Measurements from ENCODE around the gene FAM200B. TPM values are rescaled to one million over a fixed set of nuclear protein-coding genes. Genes with fewer than 3 reads are reported as not detected.

The FAM200B gene
- total and polyA plus RNA-seq, 4 donors: 11.8 to 45.7 (median 16.9) TPM

DNA sequence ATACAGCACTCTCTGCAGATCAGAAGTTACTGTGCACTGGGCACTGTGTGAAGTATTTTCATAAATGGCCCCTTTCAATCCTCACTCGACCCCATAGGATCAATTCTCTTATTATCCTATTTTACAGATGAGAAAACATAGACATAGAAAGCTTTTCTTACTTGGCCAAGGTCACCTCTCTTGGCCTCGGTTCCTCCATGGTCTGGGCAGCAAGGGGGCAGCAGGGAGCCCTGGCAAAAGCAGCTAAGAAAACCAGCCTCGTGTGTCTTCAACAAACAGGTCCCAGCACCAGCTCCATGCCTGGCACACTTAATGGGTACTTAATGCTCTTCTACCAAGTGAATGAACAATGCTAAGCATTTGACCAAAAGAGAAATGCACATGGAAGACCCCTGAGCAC, 55.6 kb downstream of the FAM200B start:
- WGBS: 70% methylated on average over 3 of the region's 3 CpGs
- TF ChIP-seq JUND (IDR thresholded peaks at IDR 0.05) (no peak), FOXA1 (IDR thresholded peaks at IDR 0.05) (no peak), HNF4A (conservative IDR thresholded peaks at IDR 0.05) (no peak), TAF1 (conservative IDR thresholded peaks at IDR 0.05) (no peak), YY1 (IDR thresholded peaks at IDR 0.05) (no peak), RXRA (IDR thresholded peaks at IDR 0.05) (no peak)
- TF ChIP-seq, protein P1, sequence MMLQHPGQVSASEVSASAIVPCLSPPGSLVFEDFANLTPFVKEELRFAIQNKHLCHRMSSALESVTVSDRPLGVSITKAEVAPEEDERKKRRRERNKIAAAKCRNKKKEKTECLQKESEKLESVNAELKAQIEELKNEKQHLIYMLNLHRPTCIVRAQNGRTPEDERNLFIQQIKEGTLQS (IDR thresholded peaks at IDR 0.05): no peak
- TF ChIP-seq, protein P2, sequence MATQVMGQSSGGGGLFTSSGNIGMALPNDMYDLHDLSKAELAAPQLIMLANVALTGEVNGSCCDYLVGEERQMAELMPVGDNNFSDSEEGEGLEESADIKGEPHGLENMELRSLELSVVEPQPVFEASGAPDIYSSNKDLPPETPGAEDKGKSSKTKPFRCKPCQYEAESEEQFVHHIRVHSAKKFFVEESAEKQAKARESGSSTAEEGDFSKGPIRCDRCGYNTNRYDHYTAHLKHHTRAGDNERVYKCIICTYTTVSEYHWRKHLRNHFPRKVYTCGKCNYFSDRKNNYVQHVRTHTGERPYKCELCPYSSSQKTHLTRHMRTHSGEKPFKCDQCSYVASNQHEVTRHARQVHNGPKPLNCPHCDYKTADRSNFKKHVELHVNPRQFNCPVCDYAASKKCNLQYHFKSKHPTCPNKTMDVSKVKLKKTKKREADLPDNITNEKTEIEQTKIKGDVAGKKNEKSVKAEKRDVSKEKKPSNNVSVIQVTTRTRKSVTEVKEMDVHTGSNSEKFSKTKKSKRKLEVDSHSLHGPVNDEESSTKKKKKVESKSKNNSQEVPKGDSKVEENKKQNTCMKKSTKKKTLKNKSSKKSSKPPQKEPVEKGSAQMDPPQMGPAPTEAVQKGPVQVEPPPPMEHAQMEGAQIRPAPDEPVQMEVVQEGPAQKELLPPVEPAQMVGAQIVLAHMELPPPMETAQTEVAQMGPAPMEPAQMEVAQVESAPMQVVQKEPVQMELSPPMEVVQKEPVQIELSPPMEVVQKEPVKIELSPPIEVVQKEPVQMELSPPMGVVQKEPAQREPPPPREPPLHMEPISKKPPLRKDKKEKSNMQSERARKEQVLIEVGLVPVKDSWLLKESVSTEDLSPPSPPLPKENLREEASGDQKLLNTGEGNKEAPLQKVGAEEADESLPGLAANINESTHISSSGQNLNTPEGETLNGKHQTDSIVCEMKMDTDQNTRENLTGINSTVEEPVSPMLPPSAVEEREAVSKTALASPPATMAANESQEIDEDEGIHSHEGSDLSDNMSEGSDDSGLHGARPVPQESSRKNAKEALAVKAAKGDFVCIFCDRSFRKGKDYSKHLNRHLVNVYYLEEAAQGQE (IDR thresholded peaks at IDR 0.05): no peak
- H3K36me3 ChIP-seq (ENCODE audit: control insufficient read depth in 4 of 4, insufficient read depth in 3 of 4, low read depth in 1 of 4, low read length in 3 of 4): no peaks in the 10 kb centered on the region

DNA sequence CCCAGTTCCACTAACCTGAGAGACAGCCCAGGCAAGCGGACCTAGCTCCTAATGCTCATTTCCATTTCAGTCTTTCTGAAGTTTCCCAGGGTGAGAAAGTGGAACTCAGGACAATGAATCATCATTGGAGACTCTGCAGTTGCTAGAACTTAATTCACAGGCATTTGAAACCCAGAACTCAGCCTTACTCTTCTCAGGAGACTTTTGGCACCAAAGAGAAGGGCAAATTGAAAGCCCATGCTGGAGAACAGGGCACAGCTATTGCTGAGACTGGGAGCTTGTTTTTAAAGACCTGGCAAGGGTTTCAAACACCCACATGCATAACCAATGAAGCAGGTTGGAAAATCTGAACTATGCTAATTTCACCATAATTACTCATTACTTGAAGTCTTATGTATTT, 57.2 kb downstream of the FAM200B start:
- no peak overlapping the region for H3K4me3 ChIP-seq (ENCODE audit: low read depth in 1 of 3, low read length in 3 of 3)
- no peak for TF ChIP-seq FOXA1 (IDR thresholded peaks at IDR 0.05)
- TF ChIP-seq, protein P2 (IDR thresholded peaks at IDR 0.05): no peak
- no peak for TF ChIP-seq TAF1 (conservative IDR thresholded peaks at IDR 0.05)
- TF ChIP-seq, protein P1 (IDR thresholded peaks at IDR 0.05): no peak
- no peak for TF ChIP-seq FOXA2 (IDR thresholded peaks at IDR 0.05)
- TF ChIP-seq SP1 (IDR thresholded peaks at IDR 0.05): no peak
- no peak for TF ChIP-seq RXRA (IDR thresholded peaks at IDR 0.05)
- TF ChIP-seq, protein P3, sequence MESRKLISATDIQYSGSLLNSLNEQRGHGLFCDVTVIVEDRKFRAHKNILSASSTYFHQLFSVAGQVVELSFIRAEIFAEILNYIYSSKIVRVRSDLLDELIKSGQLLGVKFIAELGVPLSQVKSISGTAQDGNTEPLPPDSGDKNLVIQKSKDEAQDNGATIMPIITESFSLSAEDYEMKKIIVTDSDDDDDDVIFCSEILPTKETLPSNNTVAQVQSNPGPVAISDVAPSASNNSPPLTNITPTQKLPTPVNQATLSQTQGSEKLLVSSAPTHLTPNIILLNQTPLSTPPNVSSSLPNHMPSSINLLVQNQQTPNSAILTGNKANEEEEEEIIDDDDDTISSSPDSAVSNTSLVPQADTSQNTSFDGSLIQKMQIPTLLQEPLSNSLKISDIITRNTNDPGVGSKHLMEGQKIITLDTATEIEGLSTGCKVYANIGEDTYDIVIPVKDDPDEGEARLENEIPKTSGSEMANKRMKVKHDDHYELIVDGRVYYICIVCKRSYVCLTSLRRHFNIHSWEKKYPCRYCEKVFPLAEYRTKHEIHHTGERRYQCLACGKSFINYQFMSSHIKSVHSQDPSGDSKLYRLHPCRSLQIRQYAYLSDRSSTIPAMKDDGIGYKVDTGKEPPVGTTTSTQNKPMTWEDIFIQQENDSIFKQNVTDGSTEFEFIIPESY (IDR thresholded peaks at IDR 0.05): no peak
- no peak for TF ChIP-seq RAD21 (IDR thresholded peaks at IDR 0.05)
- TF ChIP-seq, protein P4, sequence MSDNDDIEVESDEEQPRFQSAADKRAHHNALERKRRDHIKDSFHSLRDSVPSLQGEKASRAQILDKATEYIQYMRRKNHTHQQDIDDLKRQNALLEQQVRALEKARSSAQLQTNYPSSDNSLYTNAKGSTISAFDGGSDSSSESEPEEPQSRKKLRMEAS (IDR thresholded peaks at IDR 0.05): no peak
- TF ChIP-seq NR2F2 (IDR thresholded peaks at IDR 0.05): no peak
- no peak for TF ChIP-seq JUND (IDR thresholded peaks at IDR 0.05)
- TF ChIP-seq GABPA (IDR thresholded peaks at IDR 0.05 in 1 of 2, conservative IDR thresholded peaks at IDR 0.05 in 1 of 2): no peak
- TF ChIP-seq YY1 (IDR thresholded peaks at IDR 0.05): no peak
- TF ChIP-seq EGR1 (IDR thresholded peaks at IDR 0.05; ENCODE audit: low read depth in 2 of 2): no peak
- TF ChIP-seq, protein P5, sequence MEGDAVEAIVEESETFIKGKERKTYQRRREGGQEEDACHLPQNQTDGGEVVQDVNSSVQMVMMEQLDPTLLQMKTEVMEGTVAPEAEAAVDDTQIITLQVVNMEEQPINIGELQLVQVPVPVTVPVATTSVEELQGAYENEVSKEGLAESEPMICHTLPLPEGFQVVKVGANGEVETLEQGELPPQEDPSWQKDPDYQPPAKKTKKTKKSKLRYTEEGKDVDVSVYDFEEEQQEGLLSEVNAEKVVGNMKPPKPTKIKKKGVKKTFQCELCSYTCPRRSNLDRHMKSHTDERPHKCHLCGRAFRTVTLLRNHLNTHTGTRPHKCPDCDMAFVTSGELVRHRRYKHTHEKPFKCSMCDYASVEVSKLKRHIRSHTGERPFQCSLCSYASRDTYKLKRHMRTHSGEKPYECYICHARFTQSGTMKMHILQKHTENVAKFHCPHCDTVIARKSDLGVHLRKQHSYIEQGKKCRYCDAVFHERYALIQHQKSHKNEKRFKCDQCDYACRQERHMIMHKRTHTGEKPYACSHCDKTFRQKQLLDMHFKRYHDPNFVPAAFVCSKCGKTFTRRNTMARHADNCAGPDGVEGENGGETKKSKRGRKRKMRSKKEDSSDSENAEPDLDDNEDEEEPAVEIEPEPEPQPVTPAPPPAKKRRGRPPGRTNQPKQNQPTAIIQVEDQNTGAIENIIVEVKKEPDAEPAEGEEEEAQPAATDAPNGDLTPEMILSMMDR (IDR thresholded peaks at IDR 0.05; ENCODE audit: low read depth, low read length, missing input control): no peak
- TF ChIP-seq HNF4A (conservative IDR thresholded peaks at IDR 0.05): no peak
- 92% methylated on average over 1 of the region's 1 CpG for WGBS
- no peak overlapping the region for H3K9ac ChIP-seq (ENCODE audit: low read depth in 1 of 2, low read length in 2 of 2)
- peaks cover 0 to 14% (median 9%) of the 10 kb centered on the region in 4 donors for H3K4me1 ChIP-seq (ENCODE audit: control insufficient read depth in 4 of 4, insufficient read depth in 4 of 4, low read length in 3 of 4)
- peaks cover 3 to 18% (median 7%) of the 10 kb centered on the region in 4 donors for H3K9me3 ChIP-seq (ENCODE audit: control insufficient read depth in 4 of 4, low read length in 3 of 4)
- H3K27me3 ChIP-seq (ENCODE audit: control insufficient read depth in 4 of 4, insufficient read depth in 4 of 4, low read length in 3 of 4): no peaks in the 10 kb centered on the region
- no peak overlapping the region for H3K27ac ChIP-seq (ENCODE audit: low read depth in 1 of 2, low read length in 2 of 2)
- DNase-seq (ENCODE audit: low spot score): no peak
- H3K36me3 ChIP-seq (ENCODE audit: control insufficient read depth in 4 of 4, insufficient read depth in 3 of 4, low read depth in 1 of 4, low read length in 3 of 4): no peaks in the 10 kb centered on the region

More for the DNA sequence above, 55.6 kb downstream of the FAM200B start:
- Histone ChIP-seq H3K4me1 (ENCODE audit: control insufficient read depth in 4 of 4, insufficient read depth in 4 of 4, low read length in 3 of 4) (peaks cover 0 to 14% (median 9%) of the 10 kb centered on the region in 4 donors), H3K27me3 (ENCODE audit: control insufficient read depth in 4 of 4, insufficient read depth in 4 of 4, low read length in 3 of 4) (no peaks in the 10 kb centered on the region), H3K4me3 (ENCODE audit: low read depth in 1 of 3, low read length in 3 of 3) (no peak overlapping the region), H3K9ac (ENCODE audit: low read depth in 1 of 2, low read length in 2 of 2) (no peak overlapping the region), H3K9me3 (ENCODE audit: control insufficient read depth in 4 of 4, low read length in 3 of 4) (peaks cover 0 to 6% (median 3%) of the 10 kb centered on the region in 4 donors), H3K27ac (ENCODE audit: low read depth in 1 of 2, low read length in 2 of 2) (no peak overlapping the region)
- no peak for DNase-seq (ENCODE audit: low spot score)
